ENCODE measurements around the gene PSMC4.
A peak's percentile ranks its signal among the peaks of the same experiment; 100 is the strongest.

PSMC4 gene

GRCh38 chr19:39937094-39937720 lies 33.8 kb upstream of the PSMC4 start:
- peak; percentile 47 for DNase-seq
- CTCF ChIA-PET: interaction anchor here (1.3 to 4.2 kb wide), 2 partner anchors 16 to 32 kb away, joined by 3 to 31 read pairs; partner anchors contain the start of gene PSMC4
- H3K27ac Mint-ChIP-seq: peak overlapping the region; percentile 66
- peaks cover 17% of the 10 kb centered on the region for H3K9me3 Mint-ChIP-seq
- peaks cover 21% of the 10 kb centered on the region for H3K36me3 Mint-ChIP-seq
- peaks cover 63% of the 10 kb centered on the region for H3K4me1 Mint-ChIP-seq
- no peak overlapping the region for H3K4me3 Mint-ChIP-seq
- peaks cover 15% of the 10 kb centered on the region for H3K27me3 Mint-ChIP-seq

DNA sequence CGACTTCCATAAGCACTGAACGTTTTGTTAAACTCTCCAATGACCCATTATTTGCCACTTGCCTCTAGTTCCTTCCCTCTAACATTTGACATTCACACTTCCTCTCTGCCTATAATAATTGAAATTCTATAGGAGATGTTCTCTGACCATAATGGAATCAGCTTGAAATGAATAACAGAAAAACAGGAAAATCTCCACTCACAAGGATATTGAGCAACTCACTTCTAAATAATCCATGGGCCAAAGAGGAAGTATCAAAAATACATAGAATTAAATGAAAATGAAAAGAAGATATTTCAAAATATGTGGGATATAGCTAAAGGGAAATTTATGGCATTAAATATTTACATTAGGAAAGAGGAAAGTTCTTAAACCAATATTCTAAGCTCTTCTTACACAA lies 33.2 kb upstream of the PSMC4 start:
- no peak overlapping the region for H3K27ac Mint-ChIP-seq

DNA sequence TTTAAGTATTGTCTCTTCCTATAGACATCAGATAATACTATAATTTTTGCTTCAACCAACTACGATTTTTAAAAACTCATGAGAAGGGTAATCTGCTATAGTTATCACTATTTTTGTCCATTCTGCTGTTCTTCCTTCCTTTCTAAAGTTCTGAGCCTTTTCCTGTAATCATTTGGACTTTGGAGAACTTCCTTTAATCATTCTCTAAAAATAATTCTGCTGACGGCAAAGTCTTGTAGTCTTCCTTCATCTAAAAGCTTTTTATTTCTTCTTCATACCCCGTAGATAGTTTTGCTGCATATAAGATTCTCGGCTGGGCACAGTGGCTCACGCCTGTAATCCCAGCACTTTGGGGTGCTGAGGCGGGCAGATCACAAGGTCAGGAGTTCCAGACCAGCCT lies 31.4 kb upstream of the PSMC4 start:
- Mint-ChIP-seq H3K4me1 (peaks cover 79% of the 10 kb centered on the region), H3K27me3 (peaks cover 5% of the 10 kb centered on the region), H3K4me3 (no peak overlapping the region), H3K36me3 (peaks cover 28% of the 10 kb centered on the region), H3K9me3 (peaks cover 17% of the 10 kb centered on the region), H3K27ac (no peak overlapping the region)
- no peak for DNase-seq
- CTCF ChIA-PET: interaction anchor here (3.2 kb wide), 1 partner anchor 31 kb away, joined by 20 read pairs; the partner anchor contains the start of gene PSMC4

More for the DNA sequence above, 33.2 kb upstream of the PSMC4 start:
- CTCF ChIA-PET: interaction anchor here (1.3 to 4.2 kb wide), 2 partner anchors 15 to 32 kb away, joined by 3 to 31 read pairs; partner anchors contain the start of gene PSMC4
- peaks cover 17% of the 10 kb centered on the region for H3K9me3 Mint-ChIP-seq
- H3K4me3 Mint-ChIP-seq: no peak overlapping the region
- peaks cover 12% of the 10 kb centered on the region for H3K27me3 Mint-ChIP-seq
- peaks cover 69% of the 10 kb centered on the region for H3K4me1 Mint-ChIP-seq
- DNase-seq: no peak
- peaks cover 22% of the 10 kb centered on the region for H3K36me3 Mint-ChIP-seq

GRCh38 chr19:39940221-39940833 lies 30.6 kb upstream of the PSMC4 start:
- H3K36me3 Mint-ChIP-seq: peaks cover 28% of the 10 kb centered on the region
- peak overlapping the region; percentile 38 for H3K4me3 Mint-ChIP-seq
- CTCF ChIA-PET: interaction anchor here (3.2 kb wide), 1 partner anchor 30 kb away, joined by 20 read pairs; the partner anchor contains the start of gene PSMC4
- DNase-seq: no peak
- H3K27ac Mint-ChIP-seq: peak overlapping the region; percentile 91
- no peaks in the 10 kb centered on the region for H3K27me3 Mint-ChIP-seq
- peaks cover 78% of the 10 kb centered on the region for H3K4me1 Mint-ChIP-seq
- peaks cover 17% of the 10 kb centered on the region for H3K9me3 Mint-ChIP-seq

GRCh38 chr19:39941151-39941550 lies 29.8 kb upstream of the PSMC4 start:
- Mint-ChIP-seq H3K9me3 (peaks cover 17% of the 10 kb centered on the region), H3K4me1 (peaks cover 73% of the 10 kb centered on the region), H3K27me3 (no peaks in the 10 kb centered on the region), H3K4me3 (peak overlapping the region; percentile 38), H3K27ac (peak overlapping the region; percentile 91), H3K36me3 (peaks cover 28% of the 10 kb centered on the region)
- DNase-seq: peak; percentile 34
- CTCF ChIA-PET: interaction anchor here (3.2 kb wide), 1 partner anchor 29 kb away, joined by 20 read pairs; the partner anchor contains the start of gene PSMC4

- Mint-ChIP-seq H3K27me3 (no peaks in the 10 kb centered on the region), H3K4me1 (peaks cover 70% of the 10 kb centered on the region), H3K36me3 (peaks cover 31% of the 10 kb centered on the region), H3K9me3 (peaks cover 18% of the 10 kb centered on the region), H3K4me3 (peak overlapping the region; percentile 38), H3K27ac (peak overlapping the region; percentile 91)
- CTCF ChIA-PET: interaction anchor here (3.2 kb wide), 1 partner anchor 28 kb away, joined by 20 read pairs; the partner anchor contains the start of gene PSMC4
- peak; percentile 65 for DNase-seq
These were observed 29.2 kb upstream of the PSMC4 start for GRCh38 chr19:39941615-39942365.

DNA sequence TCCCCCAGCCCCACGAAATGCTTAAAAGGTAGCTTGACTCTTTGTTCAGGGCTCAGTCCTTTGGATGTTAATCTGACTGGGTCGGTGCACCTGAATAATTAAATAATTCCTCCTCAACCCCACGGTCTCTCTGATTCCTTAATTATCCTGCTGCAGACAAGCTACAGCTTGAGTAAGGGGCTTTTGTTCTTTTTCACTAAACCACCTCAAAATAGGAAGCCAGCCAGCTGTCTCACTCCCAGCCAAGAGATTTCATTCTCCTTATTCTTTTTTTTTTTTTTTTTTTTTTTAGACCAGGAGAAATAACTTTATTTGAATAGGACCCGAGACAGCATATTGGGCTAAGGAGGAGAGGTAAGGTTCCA lies 28.6 kb upstream of the PSMC4 start:
- peak overlapping the region; percentile 91 for H3K27ac Mint-ChIP-seq

DNA sequence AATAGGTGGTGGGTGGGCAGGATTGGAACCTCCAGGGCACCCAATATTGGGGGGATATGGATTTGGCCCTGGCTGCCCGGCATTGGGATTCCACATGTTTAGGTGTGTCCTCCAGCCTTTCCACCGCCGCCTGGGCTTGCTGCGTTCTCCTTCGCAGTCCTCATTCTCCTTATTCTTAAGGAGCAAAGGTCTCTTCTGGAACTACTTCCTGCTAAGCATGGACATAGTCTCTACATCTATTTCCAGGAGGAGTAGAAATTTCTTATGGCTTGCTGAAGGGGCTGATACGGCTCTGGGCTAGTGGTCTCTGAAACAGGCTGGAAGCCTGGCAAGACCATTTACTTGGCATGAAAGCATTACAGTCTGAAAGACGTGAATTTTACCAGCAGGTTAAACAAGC lies 27.4 kb upstream of the PSMC4 start:
- Mint-ChIP-seq H3K27me3 (no peaks in the 10 kb centered on the region), H3K36me3 (peaks cover 31% of the 10 kb centered on the region), H3K4me1 (peaks cover 67% of the 10 kb centered on the region), H3K27ac (peak overlapping the region; percentile 71), H3K4me3 (no peak overlapping the region), H3K9me3 (peaks cover 24% of the 10 kb centered on the region)
- no peak for DNase-seq
- CTCF ChIA-PET: interaction anchor here (0.6 to 2.7 kb wide), 2 partner anchors 27 to 149 kb away, joined by 3 to 18 read pairs; partner anchors contain the start of gene PSMC4

More for the DNA sequence above, 28.6 kb upstream of the PSMC4 start:
- Mint-ChIP-seq H3K9me3 (peaks cover 18% of the 10 kb centered on the region), H3K27me3 (no peaks in the 10 kb centered on the region), H3K4me1 (peaks cover 67% of the 10 kb centered on the region), H3K36me3 (peaks cover 31% of the 10 kb centered on the region), H3K4me3 (peak overlapping the region; percentile 38)
- no peak for DNase-seq
- CTCF ChIA-PET: interaction anchor here (3.2 kb wide), 1 partner anchor 28 kb away, joined by 20 read pairs; the partner anchor contains the start of gene PSMC4

DNA sequence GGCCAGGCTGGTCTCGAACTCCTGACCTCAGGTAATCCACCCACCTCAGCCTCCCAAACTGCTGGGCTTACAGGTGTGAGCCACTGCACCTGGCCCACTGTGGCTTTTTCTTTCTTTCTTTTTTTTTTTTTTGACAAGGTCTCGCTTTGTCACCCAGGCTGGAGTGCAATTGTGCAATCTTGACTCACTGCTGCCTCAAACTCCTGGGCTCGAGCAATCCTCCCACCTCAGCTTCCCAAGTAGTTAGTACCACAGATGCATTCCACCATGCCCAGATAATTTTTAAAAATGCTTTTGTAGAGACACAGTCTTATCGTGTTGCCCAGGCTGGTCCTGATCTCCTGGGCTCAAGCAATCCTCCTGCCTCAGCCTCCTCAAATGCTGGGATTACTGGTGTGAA lies 24.4 kb upstream of the PSMC4 start:
- no peak for DNase-seq
- H3K4me1 Mint-ChIP-seq: peaks cover 64% of the 10 kb centered on the region
- peaks cover 26% of the 10 kb centered on the region for H3K36me3 Mint-ChIP-seq
- H3K4me3 Mint-ChIP-seq: no peak overlapping the region
- no peaks in the 10 kb centered on the region for H3K27me3 Mint-ChIP-seq
- peaks cover 13% of the 10 kb centered on the region for H3K9me3 Mint-ChIP-seq
- CTCF ChIA-PET: interaction anchor here (2.1 to 2.7 kb wide), 2 partner anchors 23 to 24 kb away, joined by 8 to 18 read pairs; partner anchors contain the start of gene PSMC4
- H3K27ac Mint-ChIP-seq: no peak overlapping the region

- Mint-ChIP-seq H3K27ac (no peak overlapping the region), H3K9me3 (peaks cover 21% of the 10 kb centered on the region), H3K27me3 (no peaks in the 10 kb centered on the region), H3K4me1 (peaks cover 66% of the 10 kb centered on the region), H3K4me3 (no peak overlapping the region), H3K36me3 (peaks cover 29% of the 10 kb centered on the region)
- no peak for DNase-seq
- CTCF ChIA-PET: no interaction called here
These were observed 21.8 kb upstream of the PSMC4 start for GRCh38 chr19:39949026-39949747.

DNA sequence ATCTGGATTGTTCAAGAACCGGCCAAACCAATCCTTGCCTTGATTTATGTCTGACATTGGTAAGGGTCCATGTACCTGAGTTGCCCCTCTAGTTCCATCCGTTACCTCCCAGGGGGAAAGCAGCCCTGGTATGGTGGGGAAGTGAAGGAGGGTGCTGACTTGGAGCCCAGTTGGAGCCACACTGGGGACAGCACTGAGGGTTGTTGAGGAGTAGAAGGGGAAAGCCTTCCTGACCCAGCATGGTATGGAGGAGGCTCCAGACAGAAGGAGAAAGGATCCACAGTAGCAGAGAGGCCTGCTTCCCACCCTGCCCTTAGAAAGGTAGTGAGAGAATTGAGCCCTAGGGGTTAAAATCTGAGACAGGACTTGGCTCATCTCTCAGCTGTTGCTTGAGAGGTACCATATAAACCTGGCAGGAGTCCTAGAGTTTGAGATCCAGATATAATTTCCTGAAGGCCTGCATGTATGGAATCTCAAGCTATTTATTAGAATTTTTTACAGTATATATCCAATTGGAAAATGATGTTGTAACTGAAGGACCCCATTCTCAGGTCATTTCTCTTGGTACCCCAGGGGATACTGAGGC lies 19.8 kb upstream of the PSMC4 start:
- Mint-ChIP-seq H3K9me3 (peaks cover 21% of the 10 kb centered on the region), H3K4me3 (no peak overlapping the region)

DNA sequence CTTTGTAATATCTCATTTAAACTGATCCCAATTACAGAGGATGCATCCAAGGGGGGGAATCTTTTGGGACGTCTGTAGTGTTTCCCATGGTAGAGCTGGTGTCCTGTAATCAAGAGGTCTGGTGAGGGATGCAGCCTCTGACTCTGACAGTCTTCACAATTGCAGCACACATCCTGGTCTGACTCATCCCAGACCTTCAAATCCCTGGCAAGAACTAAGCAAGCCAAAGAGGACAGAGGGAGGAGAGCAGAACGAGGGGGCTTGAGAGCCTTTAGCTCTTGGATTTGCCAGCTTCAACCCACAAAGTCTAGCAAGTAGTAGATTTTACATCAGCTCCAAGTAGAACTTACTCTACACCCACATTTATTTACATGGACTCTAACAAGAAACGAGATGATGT lies 19.3 kb upstream of the PSMC4 start:
- Mint-ChIP-seq H3K27me3 (no peaks in the 10 kb centered on the region), H3K9me3 (peaks cover 19% of the 10 kb centered on the region)

More for the DNA sequence above, 19.8 kb upstream of the PSMC4 start:
- CTCF ChIA-PET: interaction anchor here (0.9 to 2.0 kb wide), 3 partner anchors 9 to 19 kb away, joined by 3 to 10 read pairs (median 9); partner anchors contain the start of genes FCGBP and PSMC4
- H3K27me3 Mint-ChIP-seq: no peaks in the 10 kb centered on the region
- peak overlapping the region; percentile 99 for H3K27ac Mint-ChIP-seq
- peaks cover 27% of the 10 kb centered on the region for H3K36me3 Mint-ChIP-seq
- no peak for DNase-seq
- H3K4me1 Mint-ChIP-seq: peaks cover 62% of the 10 kb centered on the region

GRCh38 chr19:39953915-39954314 lies 17.1 kb upstream of the PSMC4 start:
- peaks cover 59% of the 10 kb centered on the region for H3K4me1 Mint-ChIP-seq
- no peak overlapping the region for H3K4me3 Mint-ChIP-seq
- DNase-seq: no peak
- peaks cover 13% of the 10 kb centered on the region for H3K9me3 Mint-ChIP-seq
- H3K27me3 Mint-ChIP-seq: no peaks in the 10 kb centered on the region
- peaks cover 23% of the 10 kb centered on the region for H3K36me3 Mint-ChIP-seq
- CTCF ChIA-PET: interaction anchor here (3.1 kb wide), 1 partner anchor 16 kb away, joined by 28 read pairs; the partner anchor contains the start of gene PSMC4
- H3K27ac Mint-ChIP-seq: peak overlapping the region; percentile 99

More for the DNA sequence above, 19.3 kb upstream of the PSMC4 start:
- CTCF ChIA-PET: interaction anchor here (0.6 to 2.0 kb wide), 4 partner anchors 9 to 869 kb away, joined by 3 to 10 read pairs (median 6); partner anchors contain the start of genes FCGBP and PSMC4
- no peak for DNase-seq
- Mint-ChIP-seq H3K36me3 (peaks cover 25% of the 10 kb centered on the region), H3K4me3 (no peak overlapping the region), H3K27ac (peak overlapping the region; percentile 99), H3K4me1 (peaks cover 59% of the 10 kb centered on the region)
